ENCODE data around the gene ARPC5L. TPM values are rescaled to one million over a fixed set of nuclear protein-coding genes. Genes with fewer than 3 reads are reported as not detected.

Gene ARPC5L
- total RNA-seq, 1 donor from 2014 or later: 25.2 TPM

- Mint-ChIP-seq H3K27me3 (ENCODE audit: unreplicated experiment) (peaks cover 7% of the 10 kb centered on the region), H3K4me3 (ENCODE audit: unreplicated experiment) (no peak overlapping the region), H3K9me3 (ENCODE audit: unreplicated experiment) (peaks cover 8% of the 10 kb centered on the region), H3K36me3 (ENCODE audit: unreplicated experiment) (peaks cover 11% of the 10 kb centered on the region), H3K27ac (ENCODE audit: unreplicated experiment) (no peak overlapping the region), H3K4me1 (ENCODE audit: low read depth, unreplicated experiment) (peaks cover 8% of the 10 kb centered on the region)
- DNase-seq: no peak
- TF ChIP-seq CTCF (IDR thresholded peaks at IDR 0.05; ENCODE audit: partially characterized antibody, unreplicated experiment): no peak
Measured at GRCh38 chr9:124897570-124898460, 35.9 kb downstream of the ARPC5L start.

- Mint-ChIP-seq H3K9me3 (ENCODE audit: unreplicated experiment) (peaks cover 6% of the 10 kb centered on the region), H3K27ac (ENCODE audit: unreplicated experiment) (no peak overlapping the region), H3K36me3 (ENCODE audit: unreplicated experiment) (peaks cover 7% of the 10 kb centered on the region), H3K4me1 (ENCODE audit: low read depth, unreplicated experiment) (peaks cover 2% of the 10 kb centered on the region), H3K27me3 (ENCODE audit: unreplicated experiment) (peaks cover 2% of the 10 kb centered on the region), H3K4me3 (ENCODE audit: unreplicated experiment) (no peak overlapping the region)
- no peak for DNase-seq
- TF ChIP-seq CTCF (IDR thresholded peaks at IDR 0.05; ENCODE audit: partially characterized antibody, unreplicated experiment): no peak
Measured at GRCh38 chr9:124899845-124900244, 37.9 kb downstream of the ARPC5L start.

GRCh38 chr9:124906966-124907365 is 45.0 kb downstream of the ARPC5L start:
- no peaks in the 10 kb centered on the region for H3K9me3 Mint-ChIP-seq (ENCODE audit: unreplicated experiment)
- DNase-seq: no peak
- H3K4me3 Mint-ChIP-seq (ENCODE audit: unreplicated experiment): no peak overlapping the region
- H3K4me1 Mint-ChIP-seq (ENCODE audit: low read depth, unreplicated experiment): no peaks in the 10 kb centered on the region
- peaks cover 11% of the 10 kb centered on the region for H3K36me3 Mint-ChIP-seq (ENCODE audit: unreplicated experiment)
- no peaks in the 10 kb centered on the region for H3K27me3 Mint-ChIP-seq (ENCODE audit: unreplicated experiment)
- no peak overlapping the region for H3K27ac Mint-ChIP-seq (ENCODE audit: unreplicated experiment)
- no peak for TF ChIP-seq CTCF (IDR thresholded peaks at IDR 0.05; ENCODE audit: partially characterized antibody, unreplicated experiment)

- Mint-ChIP-seq H3K27me3 (ENCODE audit: unreplicated experiment) (no peaks in the 10 kb centered on the region), H3K9me3 (ENCODE audit: unreplicated experiment) (no peaks in the 10 kb centered on the region), H3K4me1 (ENCODE audit: low read depth, unreplicated experiment) (no peaks in the 10 kb centered on the region), H3K36me3 (ENCODE audit: unreplicated experiment) (peaks cover 13% of the 10 kb centered on the region), H3K4me3 (ENCODE audit: unreplicated experiment) (no peak overlapping the region), H3K27ac (ENCODE audit: unreplicated experiment) (no peak overlapping the region)
- no peak for DNase-seq
- no peak for TF ChIP-seq CTCF (IDR thresholded peaks at IDR 0.05; ENCODE audit: partially characterized antibody, unreplicated experiment)
Measured at GRCh38 chr9:124908098-124908497, 46.2 kb downstream of the ARPC5L start.

GRCh38 chr9:124911766-124912165 is 49.8 kb downstream of the ARPC5L start:
- H3K4me3 Mint-ChIP-seq (ENCODE audit: unreplicated experiment): no peak overlapping the region
- peaks cover 13% of the 10 kb centered on the region for H3K36me3 Mint-ChIP-seq (ENCODE audit: unreplicated experiment)
- no peak for TF ChIP-seq CTCF (IDR thresholded peaks at IDR 0.05; ENCODE audit: partially characterized antibody, unreplicated experiment)
- no peaks in the 10 kb centered on the region for H3K27me3 Mint-ChIP-seq (ENCODE audit: unreplicated experiment)
- H3K9me3 Mint-ChIP-seq (ENCODE audit: unreplicated experiment): no peaks in the 10 kb centered on the region
- H3K4me1 Mint-ChIP-seq (ENCODE audit: low read depth, unreplicated experiment): no peaks in the 10 kb centered on the region
- no peak for DNase-seq
- no peak overlapping the region for H3K27ac Mint-ChIP-seq (ENCODE audit: unreplicated experiment)

Data from glutamatergic neuron (in vitro differentiated cells).